ENCODE measurements around the gene PON1.

PON1 gene

DNA sequence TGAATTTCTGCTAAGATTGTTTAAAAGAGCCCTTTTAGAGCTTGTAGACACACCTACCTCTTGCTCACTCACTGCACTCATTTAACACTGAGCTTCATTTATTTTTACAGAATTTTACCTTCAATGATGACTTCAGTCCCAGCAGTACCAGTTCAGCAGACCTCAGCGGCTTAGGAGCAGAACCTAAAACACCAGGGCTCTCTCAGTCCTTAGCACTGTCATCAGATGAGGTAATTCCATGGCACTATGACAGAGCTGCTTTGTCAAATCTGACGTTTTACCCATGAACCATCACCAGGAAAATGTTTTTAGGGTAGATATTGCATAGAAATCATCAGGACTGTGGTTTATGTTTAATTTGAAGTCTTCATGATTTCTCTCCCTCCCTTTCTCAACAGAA is 38.2 kb downstream of the PON1 start:
- no peaks in the 10 kb centered on the region for H3K36me3 ChIP-seq (ENCODE audit: control insufficient read depth, insufficient read depth, low read length)
- H3K27ac ChIP-seq = no peak overlapping the region
- H3K79me2 ChIP-seq = no peaks in the 10 kb centered on the region
- no peaks in the 10 kb centered on the region for H3K4me1 ChIP-seq
- TF ChIP-seq, protein P1, sequence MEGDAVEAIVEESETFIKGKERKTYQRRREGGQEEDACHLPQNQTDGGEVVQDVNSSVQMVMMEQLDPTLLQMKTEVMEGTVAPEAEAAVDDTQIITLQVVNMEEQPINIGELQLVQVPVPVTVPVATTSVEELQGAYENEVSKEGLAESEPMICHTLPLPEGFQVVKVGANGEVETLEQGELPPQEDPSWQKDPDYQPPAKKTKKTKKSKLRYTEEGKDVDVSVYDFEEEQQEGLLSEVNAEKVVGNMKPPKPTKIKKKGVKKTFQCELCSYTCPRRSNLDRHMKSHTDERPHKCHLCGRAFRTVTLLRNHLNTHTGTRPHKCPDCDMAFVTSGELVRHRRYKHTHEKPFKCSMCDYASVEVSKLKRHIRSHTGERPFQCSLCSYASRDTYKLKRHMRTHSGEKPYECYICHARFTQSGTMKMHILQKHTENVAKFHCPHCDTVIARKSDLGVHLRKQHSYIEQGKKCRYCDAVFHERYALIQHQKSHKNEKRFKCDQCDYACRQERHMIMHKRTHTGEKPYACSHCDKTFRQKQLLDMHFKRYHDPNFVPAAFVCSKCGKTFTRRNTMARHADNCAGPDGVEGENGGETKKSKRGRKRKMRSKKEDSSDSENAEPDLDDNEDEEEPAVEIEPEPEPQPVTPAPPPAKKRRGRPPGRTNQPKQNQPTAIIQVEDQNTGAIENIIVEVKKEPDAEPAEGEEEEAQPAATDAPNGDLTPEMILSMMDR (IDR thresholded peaks at IDR 0.05) = no peak
- H3K4me3 ChIP-seq (ENCODE audit: low read depth, low read length) = no peak overlapping the region
- no peaks in the 10 kb centered on the region for H3K27me3 ChIP-seq (ENCODE audit: control insufficient read depth, insufficient read depth, low read length)
- no peak overlapping the region for H3K9ac ChIP-seq
- H3K9me3 ChIP-seq (ENCODE audit: control insufficient read depth, low read length) = no peaks in the 10 kb centered on the region
- H2AFZ ChIP-seq = no peak overlapping the region
- no peak overlapping the region for H3K4me2 ChIP-seq (ENCODE audit: low read length)

DNA sequence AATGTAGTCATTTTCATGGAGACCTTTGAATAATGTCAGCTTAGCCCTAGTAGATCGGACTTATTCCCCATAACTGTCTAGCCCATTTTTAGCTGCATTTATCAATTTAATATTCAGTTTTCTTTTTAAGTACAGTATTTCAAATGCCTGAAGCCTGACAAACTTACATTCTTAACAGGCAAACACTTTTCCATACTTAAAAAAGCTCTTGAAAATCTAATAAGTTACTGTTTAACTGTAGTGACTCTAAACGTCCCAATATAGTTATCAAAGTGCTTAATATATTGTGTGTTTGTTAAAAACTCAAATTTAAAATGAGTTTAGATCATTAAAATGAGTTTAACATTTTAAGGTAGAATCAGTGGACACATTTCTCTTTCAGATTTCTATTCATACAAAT is 44.9 kb downstream of the PON1 start:
- Histone ChIP-seq H3K36me3 (ENCODE audit: control insufficient read depth, insufficient read depth, low read length) (no peaks in the 10 kb centered on the region), H3K27me3 (ENCODE audit: control insufficient read depth, insufficient read depth, low read length) (no peaks in the 10 kb centered on the region), H3K79me2 (no peaks in the 10 kb centered on the region), H3K27ac (no peak overlapping the region), H3K4me1 (no peaks in the 10 kb centered on the region), H3K9me3 (ENCODE audit: control insufficient read depth, low read length) (no peaks in the 10 kb centered on the region), H3K4me3 (ENCODE audit: low read depth, low read length) (no peak overlapping the region), H2AFZ (no peak overlapping the region), H3K9ac (no peak overlapping the region), H3K4me2 (ENCODE audit: low read length) (no peak overlapping the region)
- TF ChIP-seq, protein P1 (IDR thresholded peaks at IDR 0.05) = no peak

DNA sequence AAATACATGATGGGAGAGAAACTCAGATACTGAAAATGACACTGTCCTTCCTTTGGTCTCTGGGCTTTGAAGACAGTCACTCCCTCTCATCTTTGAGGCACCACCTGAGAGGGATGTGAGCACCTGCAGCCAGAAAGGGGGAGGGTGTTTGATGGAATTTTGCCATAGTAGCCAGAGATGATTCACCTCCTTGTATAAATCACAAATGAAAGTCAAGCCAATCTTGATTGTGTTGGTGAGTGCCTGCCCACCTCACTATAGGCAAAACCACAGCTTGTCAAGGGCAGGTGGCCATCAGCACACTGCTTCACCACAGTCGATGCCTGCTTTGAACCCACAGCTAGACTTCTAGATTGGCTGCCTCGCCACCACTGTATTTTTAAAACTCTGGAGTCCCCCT is 48.2 kb downstream of the PON1 start:
- no peak overlapping the region for H3K4me2 ChIP-seq (ENCODE audit: low read length)
- H3K27me3 ChIP-seq (ENCODE audit: control insufficient read depth, insufficient read depth, low read length) = no peaks in the 10 kb centered on the region
- TF ChIP-seq, protein P1 (IDR thresholded peaks at IDR 0.05) = no peak
- no peak overlapping the region for H3K4me3 ChIP-seq (ENCODE audit: low read depth, low read length)
- H3K79me2 ChIP-seq = no peaks in the 10 kb centered on the region
- H3K27ac ChIP-seq = no peak overlapping the region
- no peak overlapping the region for H2AFZ ChIP-seq
- H3K9ac ChIP-seq = no peak overlapping the region
- no peaks in the 10 kb centered on the region for H3K36me3 ChIP-seq (ENCODE audit: control insufficient read depth, insufficient read depth, low read length)
- H3K4me1 ChIP-seq = no peaks in the 10 kb centered on the region
- H3K9me3 ChIP-seq (ENCODE audit: control insufficient read depth, low read length) = no peaks in the 10 kb centered on the region

DNA sequence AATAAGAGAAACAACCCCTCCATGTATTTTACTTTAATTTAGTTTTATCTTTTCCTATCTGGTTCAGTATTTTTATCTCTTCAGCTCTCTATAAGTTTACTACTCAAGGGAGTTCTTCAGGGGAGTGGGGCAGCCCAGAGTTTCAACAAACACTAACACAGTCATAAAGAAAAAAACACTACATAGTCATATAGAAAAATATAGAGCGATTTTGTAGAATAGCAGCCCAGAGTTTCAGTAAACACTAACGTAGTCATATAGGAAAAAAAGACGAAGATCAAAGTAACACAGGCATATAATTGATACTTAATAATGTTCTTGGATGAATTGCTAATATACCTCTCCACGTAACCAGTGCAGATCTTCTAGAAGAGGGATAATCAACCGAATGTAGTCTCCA is 54.7 kb downstream of the PON1 start:
- no peak overlapping the region for H2AFZ ChIP-seq
- no peak overlapping the region for H3K4me2 ChIP-seq (ENCODE audit: low read length)
- TF ChIP-seq, protein P1 (IDR thresholded peaks at IDR 0.05) = no peak
- H3K79me2 ChIP-seq = no peaks in the 10 kb centered on the region
- H3K4me1 ChIP-seq = no peaks in the 10 kb centered on the region
- H3K9ac ChIP-seq = no peak overlapping the region
- no peak overlapping the region for H3K27ac ChIP-seq
- H3K9me3 ChIP-seq (ENCODE audit: control insufficient read depth, low read length) = no peaks in the 10 kb centered on the region
- H3K36me3 ChIP-seq (ENCODE audit: control insufficient read depth, insufficient read depth, low read length) = no peaks in the 10 kb centered on the region
- H3K27me3 ChIP-seq (ENCODE audit: control insufficient read depth, insufficient read depth, low read length) = no peaks in the 10 kb centered on the region
- H3K4me3 ChIP-seq (ENCODE audit: low read depth, low read length) = no peak overlapping the region

DNA sequence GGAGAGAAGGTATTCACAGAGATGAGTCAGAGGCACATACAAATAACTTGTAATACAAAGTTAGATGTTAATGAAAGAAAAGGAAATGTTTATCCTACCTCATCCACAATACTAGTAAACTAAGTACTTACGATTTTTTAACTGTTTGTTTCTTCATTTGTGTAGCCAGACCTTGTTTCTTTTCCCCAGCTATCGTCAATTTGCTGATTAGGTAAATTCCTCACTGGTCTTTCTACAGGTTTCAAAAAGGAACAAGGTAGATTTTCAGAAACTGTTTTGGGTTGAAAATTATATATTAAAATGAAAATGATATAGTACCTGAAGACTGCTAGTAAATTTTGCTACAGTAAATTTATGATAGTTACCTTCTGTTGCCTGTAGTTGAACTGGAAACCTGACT is 56.6 kb downstream of the PON1 start:
- no peaks in the 10 kb centered on the region for H3K36me3 ChIP-seq (ENCODE audit: control insufficient read depth, insufficient read depth, low read length)
- H3K79me2 ChIP-seq = no peaks in the 10 kb centered on the region
- no peak overlapping the region for H2AFZ ChIP-seq
- H3K4me2 ChIP-seq (ENCODE audit: low read length) = no peak overlapping the region
- TF ChIP-seq, protein P1 (IDR thresholded peaks at IDR 0.05) = no peak
- no peaks in the 10 kb centered on the region for H3K4me1 ChIP-seq
- H3K27ac ChIP-seq = no peak overlapping the region
- no peak overlapping the region for H3K4me3 ChIP-seq (ENCODE audit: low read depth, low read length)
- no peaks in the 10 kb centered on the region for H3K9me3 ChIP-seq (ENCODE audit: control insufficient read depth, low read length)
- H3K27me3 ChIP-seq (ENCODE audit: control insufficient read depth, insufficient read depth, low read length) = no peaks in the 10 kb centered on the region
- H3K9ac ChIP-seq = no peak overlapping the region

Data from parathyroid adenoma (tissue), 2 donors.